CD4-positive, CD25-positive, alpha-beta regulatory T cell (primary cell): ENCODE results near the gene ITPRID2. TPM values are rescaled to one million over a fixed set of nuclear protein-coding genes. Genes with fewer than 3 reads are reported as not detected.
A peak's percentile ranks its signal among the peaks of the same experiment; 100 is the strongest.

Source experiments
- ATAC-seq, 2 donors: fragments of 150-1000 bp; cut with Tn5 transposase; one replicate each; pipeline ENCODE4 v1.10.0; 2021; ENCODE audit warnings: low read depth in 2 of 2, moderate number of reproducible peaks in 2 of 2, moderate library complexity in 1 of 2
- DNase-seq, 3 donors: peaks; one replicate each; pipeline versions ENCODE4 v3.0.0 to v3.0.0-alpha.2; 2012 to 2022; ENCODE audit warnings: mixed read lengths in 1 of 3
- H3K27ac ChIP-seq: one replicate; pipeline ENCODE4 v1.7.0; 2013; ENCODE audit warnings: mild to moderate bottlenecking, low read length; ENCODE audit not compliant: insufficient read depth, poor library complexity, severe bottlenecking
- H3K27me3 ChIP-seq: one replicate; pipeline ENCODE4 v1.7.0; 2013; ENCODE audit warnings: low read length; ENCODE audit not compliant: control insufficient read depth, insufficient read depth
- H3K36me3 ChIP-seq: one replicate; pipeline ENCODE4 v1.7.0; 2013; ENCODE audit warnings: mild to moderate bottlenecking, low read length, moderate library complexity; ENCODE audit not compliant: control insufficient read depth, insufficient read depth
- H3K4me1 ChIP-seq: 2 replicates; pipeline ENCODE4 v1.7.0; 2013; ENCODE audit warnings: mild to moderate bottlenecking, low read length; ENCODE audit not compliant: insufficient read depth, control insufficient read depth, poor library complexity, severe bottlenecking
- H3K4me3 ChIP-seq: one replicate; pipeline ENCODE4 v1.7.0; 2013; ENCODE audit warnings: low read depth, mild to moderate bottlenecking, low read length, moderate library complexity
- H3K9me3 ChIP-seq, 2 experiments: 1 replicate in 1 of 2; 2 replicates in 1 of 2; pipeline ENCODE4 v1.7.0; 2013; ENCODE audit warnings: low read length in 2 of 2, mild to moderate bottlenecking in 1 of 2, moderate library complexity in 1 of 2; ENCODE audit not compliant: control insufficient read depth in 2 of 2
- H3K27ac Mint-ChIP-seq, 3 donors: one replicate each; pipeline ENCODE4 v1.8.0; 2020 to 2022; ENCODE audit warnings: mild to moderate bottlenecking in 3 of 3, mixed read lengths in 3 of 3, moderate library complexity in 2 of 3
- H3K27me3 Mint-ChIP-seq: one replicate; pipeline ENCODE4 v1.8.0; 2022; ENCODE audit warnings: mild to moderate bottlenecking, mixed read lengths
- H3K36me3 Mint-ChIP-seq: one replicate; pipeline ENCODE4 v1.8.0; 2020; ENCODE audit warnings: mixed read lengths
- H3K4me1 Mint-ChIP-seq, 4 donors: one replicate each; pipeline ENCODE4 v1.8.0; 2020 to 2022; ENCODE audit warnings: mixed read lengths in 4 of 4, mild to moderate bottlenecking in 1 of 4
- H3K4me3 Mint-ChIP-seq, 4 donors: one replicate each; pipeline ENCODE4 v1.8.0; 2020 to 2022; ENCODE audit warnings: mild to moderate bottlenecking in 4 of 4, mixed read lengths in 4 of 4, moderate library complexity in 3 of 4
- H3K9me3 Mint-ChIP-seq, 7 donors: one replicate each; pipeline ENCODE4 v1.8.0; 2020 to 2022; ENCODE audit warnings: mixed read lengths in 7 of 7, mild to moderate bottlenecking in 3 of 7, moderate library complexity in 2 of 7
- polyA plus RNA-seq, 4 donors: library from polyadenylated mRNA; unstranded; fragments of 300-500 nt; fragmentation: Illumina TruSeq; gene quantifications; one replicate each; pipeline ENCODE4 v1.2.3, GENCODE V29; 2021
- total RNA-seq: library from RNA; stranded (reverse); gene quantifications from one replicate; pipeline ENCODE4 v1.2.3, GENCODE V29; 2022

Gene ITPRID2
- total and polyA plus RNA-seq, 5 donors from 2014 or later: 1.6 to 42.4 (median 5.5) TPM

DNA sequence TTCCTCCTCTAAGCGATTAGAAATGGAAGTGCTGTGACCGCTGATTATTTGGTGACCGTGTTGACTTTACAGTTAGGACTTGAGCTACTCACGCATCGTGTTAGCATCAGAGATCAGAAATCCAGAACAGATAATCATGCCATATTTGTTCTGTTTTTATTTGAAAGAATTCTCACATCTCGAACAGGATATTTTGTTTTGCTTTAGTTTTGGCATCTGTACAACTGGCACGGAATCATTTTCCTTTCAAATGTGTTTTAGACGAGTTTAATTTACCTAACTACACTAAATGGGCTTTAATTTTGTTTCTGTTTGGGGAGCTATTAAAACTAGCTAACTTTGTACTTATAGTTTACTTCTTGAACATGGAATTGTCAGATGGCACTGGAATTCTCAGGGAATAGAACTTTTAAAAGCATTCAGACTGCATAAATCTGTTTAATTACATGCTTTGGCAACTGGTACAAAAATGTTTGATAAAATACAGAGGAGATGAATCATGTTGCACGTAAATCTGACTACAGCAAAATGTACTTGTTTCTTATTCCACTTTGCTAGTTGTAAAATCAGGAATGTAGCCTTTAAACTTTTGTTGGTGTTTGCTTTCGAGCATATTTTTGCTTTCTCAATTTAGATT, 1.4 kb downstream of the ITPRID2 start:
- no peak overlapping the region for H3K27ac ChIP-seq

DNA sequence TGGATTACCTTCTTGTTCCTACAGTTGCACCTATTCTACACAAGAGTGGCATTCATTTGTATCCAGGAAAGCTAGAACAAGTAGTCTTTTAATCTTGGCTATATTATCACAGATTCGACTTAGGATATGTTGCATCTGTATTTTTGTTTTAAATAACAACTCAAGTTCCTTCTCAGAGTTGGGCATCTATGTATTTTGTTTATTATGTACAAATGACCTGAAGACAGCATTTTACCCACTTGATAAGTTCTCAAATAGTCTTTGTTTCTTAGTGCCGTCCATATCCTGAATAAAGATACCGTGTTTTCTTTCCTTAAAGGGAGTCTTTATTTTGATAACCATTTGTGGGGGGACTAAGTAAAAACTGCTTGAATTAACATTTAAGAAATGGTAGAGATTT, 2.9 kb downstream of the ITPRID2 start:
- Histone ChIP-seq H3K27me3 (peaks cover 8% of the 10 kb centered on the region), H3K36me3 (peaks cover 8% of the 10 kb centered on the region), H3K4me3 (no peak overlapping the region), H3K4me1 (peaks cover 19% of the 10 kb centered on the region), H3K9me3 (no peaks in the 10 kb centered on the region), H3K27ac (no peak overlapping the region)
- no peak for ATAC-seq
- Mint-ChIP-seq H3K27ac (peak overlapping the region in 1 of 3 donors; percentile 29), H3K36me3 (peaks cover 4% of the 10 kb centered on the region), H3K27me3 (peaks cover 19% of the 10 kb centered on the region), H3K4me3 (peak overlapping the region in 2 of 4 donors; percentile 23 to 44), H3K9me3 (no peaks in the 10 kb centered on the region), H3K4me1 (peaks cover 30 to 46% (median 42%) of the 10 kb centered on the region in 4 donors)
- DNase-seq: no peak

More for the DNA sequence above, 1.4 kb downstream of the ITPRID2 start:
- Histone ChIP-seq H3K4me1 (peaks cover 19% of the 10 kb centered on the region), H3K4me3 (peak overlapping the region; percentile 91), H3K27me3 (peaks cover 12% of the 10 kb centered on the region), H3K9me3 (no peaks in the 10 kb centered on the region), H3K36me3 (no peaks in the 10 kb centered on the region)
- no peak for DNase-seq
- peak overlapping the region; percentile 90 to 96 (median 92) for H3K4me3 Mint-ChIP-seq
- peaks cover 22 to 43% (median 38%) of the 10 kb centered on the region in 4 donors for H3K4me1 Mint-ChIP-seq
- no peak for ATAC-seq
- peaks cover 32% of the 10 kb centered on the region for H3K27me3 Mint-ChIP-seq
- peak overlapping the region in 2 of 3 donors; percentile 81 to 93 for H3K27ac Mint-ChIP-seq
- no peaks in the 10 kb centered on the region for H3K9me3 Mint-ChIP-seq
- peaks cover 4% of the 10 kb centered on the region for H3K36me3 Mint-ChIP-seq

DNA sequence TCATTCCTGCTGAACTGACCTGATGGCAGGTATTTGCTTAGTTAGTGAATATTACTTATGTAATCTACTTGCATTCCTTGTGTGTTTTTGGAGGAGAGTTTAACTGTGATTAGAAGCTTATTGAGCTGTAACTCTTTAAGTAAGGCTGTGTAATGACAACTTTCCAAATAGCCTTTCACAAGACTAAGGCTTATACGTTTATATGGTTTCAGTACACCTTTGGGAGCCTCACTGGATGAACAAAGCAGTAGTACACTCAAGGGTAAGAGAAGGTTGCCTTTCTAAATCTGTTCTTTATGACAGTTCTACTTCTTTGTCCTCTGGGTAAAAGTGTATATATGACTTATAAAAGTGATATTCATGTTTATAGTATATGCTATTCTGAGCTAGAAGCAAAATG, 4.3 kb downstream of the ITPRID2 start:
- H3K9me3 ChIP-seq: no peaks in the 10 kb centered on the region
- peaks cover 11% of the 10 kb centered on the region for H3K36me3 ChIP-seq
- peaks cover 19% of the 10 kb centered on the region for H3K4me1 ChIP-seq
- no peak for ATAC-seq
- no peak for DNase-seq
- no peak overlapping the region for H3K27ac ChIP-seq
- H3K4me3 ChIP-seq: no peak overlapping the region
- H3K4me3 Mint-ChIP-seq: peak overlapping the region in 1 of 4 donors; percentile 58
- peaks cover 6% of the 10 kb centered on the region for H3K27me3 Mint-ChIP-seq
- H3K27ac Mint-ChIP-seq: no peak overlapping the region
- H3K9me3 Mint-ChIP-seq: no peaks in the 10 kb centered on the region
- H3K36me3 Mint-ChIP-seq: peaks cover 9% of the 10 kb centered on the region
- H3K4me1 Mint-ChIP-seq: peaks cover 40 to 58% (median 49%) of the 10 kb centered on the region in 4 donors
- no peaks in the 10 kb centered on the region for H3K27me3 ChIP-seq

DNA sequence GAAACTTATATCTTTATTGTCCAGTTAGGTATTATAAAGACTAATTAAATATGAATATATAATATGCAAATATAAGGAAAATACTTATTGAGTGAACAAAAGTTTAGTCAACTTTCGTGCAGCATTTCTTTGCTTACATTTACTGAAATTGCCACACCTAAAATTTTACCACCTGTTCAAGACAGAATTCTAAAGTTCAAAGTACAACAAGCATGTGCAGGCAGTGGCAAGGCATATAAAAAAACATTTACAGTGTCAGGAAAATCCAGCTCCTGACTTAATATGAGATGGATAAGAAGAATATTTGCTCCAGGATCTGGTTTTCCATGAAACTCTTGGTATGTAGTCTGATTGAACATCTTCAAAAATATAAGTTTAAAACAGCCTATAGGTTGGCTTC, 4.8 kb downstream of the ITPRID2 start:
- no peaks in the 10 kb centered on the region for H3K27me3 ChIP-seq
- Mint-ChIP-seq H3K4me3 (no peak overlapping the region), H3K4me1 (peaks cover 40 to 54% (median 45%) of the 10 kb centered on the region in 4 donors), H3K27ac (no peak overlapping the region), H3K9me3 (no peaks in the 10 kb centered on the region), H3K36me3 (peaks cover 9% of the 10 kb centered on the region), H3K27me3 (peaks cover under 1% of the 10 kb centered on the region)
- H3K4me3 ChIP-seq: no peak overlapping the region
- no peak for ATAC-seq
- H3K36me3 ChIP-seq: peaks cover 11% of the 10 kb centered on the region
- H3K27ac ChIP-seq: no peak overlapping the region
- peaks cover 15% of the 10 kb centered on the region for H3K4me1 ChIP-seq
- no peak for DNase-seq
- no peaks in the 10 kb centered on the region for H3K9me3 ChIP-seq

DNA sequence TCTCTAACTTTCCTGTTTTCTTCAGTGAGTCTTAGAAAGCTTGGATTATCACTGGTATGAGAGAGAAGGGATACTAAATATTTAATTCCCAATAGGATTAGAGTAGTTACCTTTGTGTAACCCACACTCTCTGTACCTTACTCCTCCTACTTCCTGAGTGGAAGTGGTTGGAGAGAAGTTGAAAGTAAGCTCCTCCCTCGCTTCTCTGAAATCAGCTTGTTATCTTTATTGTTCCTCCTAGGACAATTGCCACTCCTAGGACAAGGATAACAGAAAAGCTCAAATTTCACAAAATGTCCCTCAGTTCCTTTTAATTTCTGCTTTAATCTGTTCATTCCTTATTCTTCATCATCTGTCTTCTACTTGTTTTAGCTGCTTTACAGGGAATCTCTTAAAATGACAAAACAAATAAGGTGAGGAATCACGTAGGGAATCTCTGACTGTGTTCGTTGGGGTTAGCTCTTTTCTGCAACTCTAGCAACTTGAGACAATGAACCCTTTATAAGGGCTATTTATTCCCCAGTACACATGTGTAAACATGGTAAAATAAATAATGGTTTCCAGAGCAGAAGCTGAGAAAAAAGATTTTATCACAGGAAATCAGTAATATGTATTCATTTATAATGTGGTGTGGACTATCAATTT, 8.6 kb downstream of the ITPRID2 start:
- Mint-ChIP-seq H3K27ac (peak overlapping the region in 1 of 3 donors; percentile 24), H3K9me3 (no peaks in the 10 kb centered on the region), H3K27me3 (no peaks in the 10 kb centered on the region), H3K36me3 (peaks cover 16% of the 10 kb centered on the region), H3K4me3 (no peak overlapping the region), H3K4me1 (peaks cover 30 to 39% (median 37%) of the 10 kb centered on the region in 4 donors)
- H3K27me3 ChIP-seq: no peaks in the 10 kb centered on the region
- no peak overlapping the region for H3K27ac ChIP-seq
- no peak overlapping the region for H3K4me3 ChIP-seq
- H3K4me1 ChIP-seq: no peaks in the 10 kb centered on the region
- peaks cover 19% of the 10 kb centered on the region for H3K36me3 ChIP-seq
- ATAC-seq: no peak
- DNase-seq: peak in 1 of 3 donors; percentile 16
- H3K9me3 ChIP-seq: no peaks in the 10 kb centered on the region

DNA sequence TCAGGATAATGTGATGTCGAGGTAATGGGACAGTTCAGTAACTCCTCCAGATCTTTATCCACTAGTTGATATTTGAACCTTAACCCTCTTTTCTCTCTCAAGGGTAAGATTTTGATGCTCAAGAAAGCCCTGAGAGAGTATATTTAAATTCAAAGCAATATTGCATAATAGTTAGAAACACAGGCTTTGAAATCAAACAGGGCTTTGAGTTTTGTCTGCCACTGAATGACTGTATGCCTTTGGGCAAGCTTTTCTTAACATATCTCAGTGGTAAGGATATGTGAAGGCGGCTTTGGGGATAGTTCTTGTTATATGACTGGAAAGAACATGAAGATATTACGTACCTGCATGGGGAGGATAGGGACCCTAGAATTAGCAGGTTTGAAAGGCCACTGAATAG, 11.1 kb downstream of the ITPRID2 start:
- Histone ChIP-seq H3K27ac (no peak overlapping the region), H3K36me3 (peaks cover 19% of the 10 kb centered on the region), H3K27me3 (no peaks in the 10 kb centered on the region), H3K4me1 (no peaks in the 10 kb centered on the region), H3K4me3 (no peak overlapping the region), H3K9me3 (no peaks in the 10 kb centered on the region)
- Mint-ChIP-seq H3K4me3 (no peak overlapping the region), H3K27ac (no peak overlapping the region), H3K36me3 (peaks cover 19% of the 10 kb centered on the region), H3K27me3 (no peaks in the 10 kb centered on the region), H3K9me3 (no peaks in the 10 kb centered on the region), H3K4me1 (peaks cover 16 to 35% (median 23%) of the 10 kb centered on the region in 4 donors)
- ATAC-seq (no peak), DNase-seq (no peak)

DNA sequence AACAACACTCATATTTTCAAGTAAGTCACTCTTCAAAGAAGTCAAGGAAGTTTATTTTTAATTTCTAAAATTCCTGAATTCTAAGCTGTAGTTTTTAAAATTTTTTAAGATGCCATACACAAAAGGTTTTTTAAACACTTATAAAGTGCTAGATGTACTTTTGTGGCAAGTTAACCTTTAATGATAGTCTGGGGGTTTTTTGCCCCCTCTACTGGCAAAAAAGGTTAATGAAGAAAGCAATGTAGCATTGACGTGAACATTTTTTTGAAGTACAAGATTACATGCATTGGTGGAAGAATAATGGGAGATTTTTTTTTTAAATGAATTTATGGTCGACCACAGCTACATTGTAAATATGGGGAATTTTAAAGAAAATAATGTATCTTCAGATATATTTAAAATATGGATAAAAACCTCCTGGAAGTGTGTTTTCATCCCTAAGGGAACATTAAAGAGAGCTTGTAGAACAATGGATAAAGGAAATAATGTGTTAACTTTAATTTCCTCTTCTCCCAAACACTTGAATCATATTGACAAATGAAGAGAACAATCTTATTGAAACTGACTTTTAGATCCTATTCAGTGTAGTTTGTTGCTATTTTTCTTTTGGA, 12.6 kb downstream of the ITPRID2 start:
- Histone ChIP-seq H3K27me3 (no peaks in the 10 kb centered on the region), H3K36me3 (peaks cover 14% of the 10 kb centered on the region), H3K9me3 (no peaks in the 10 kb centered on the region), H3K4me1 (no peaks in the 10 kb centered on the region), H3K4me3 (no peak overlapping the region), H3K27ac (no peak overlapping the region)
- Mint-ChIP-seq H3K27me3 (no peaks in the 10 kb centered on the region), H3K4me3 (no peak overlapping the region), H3K9me3 (no peaks in the 10 kb centered on the region), H3K4me1 (peaks cover 13 to 41% (median 26%) of the 10 kb centered on the region in 4 donors), H3K36me3 (peaks cover 19% of the 10 kb centered on the region), H3K27ac (peak overlapping the region in 1 of 3 donors; percentile 55)
- DNase-seq (peak in 2 of 3 donors; percentile 36 to 65), ATAC-seq (no peak)
